SK-N-SH (cell line): Measurements from ENCODE around the gene HMX3. TPM values are rescaled to one million over a fixed set of nuclear protein-coding genes. Genes with fewer than 3 reads are reported as not detected.
A peak's percentile ranks its signal among the peaks of the same experiment; 100 is the strongest.

Source experiments
- CTCF ChIA-PET: fragments of 300-600, 350-600 bp; formaldehyde crosslinking; extraction: SDS; loops from one replicate; lab custom pipeline; 2021; lab: Yijun Ruan, JAX
- POLR2A ChIA-PET: fragments of 350-600 bp; sonication (Branson Sonifier 250); formaldehyde crosslinking; extraction: SDS; loops from one replicate; lab custom pipeline; 2020; ENCODE audit warnings: antibody characterized with exemption, inconsistent platforms; lab: Yijun Ruan, JAX
- DNase-seq: peaks from one replicate; pipeline ENCODE4 v3.0.0; 2012
- H2AFZ ChIP-seq: fragments of 200-600 bp; sonication (generic); 2 replicates; pipeline ENCODE4 v1.8.1; 2016; ENCODE audit warnings: antibody characterized with exemption, mild to moderate bottlenecking, low read depth
- H3F3A ChIP-seq: fragments of 200-600 bp; sonication (generic); replicated peaks from 2 replicates; pipeline ENCODE3; 2016; ENCODE audit warnings: antibody characterized with exemption, mild to moderate bottlenecking; ENCODE audit not compliant: insufficient read depth
- H3K27ac ChIP-seq, 2 experiments: fragments of 200-500 bp in 1 of 2; fragments of 200-600 bp in 1 of 2; sonication (Bioruptor generic) in 1 of 2; sonication (generic), shearing (Covaris generic) in 1 of 2; 2 replicates each; pipeline versions ENCODE4 v1.5.1 to v1.6.1; 2014 to 2016; ENCODE audit warnings: low read depth in 2 of 2, inconsistent platforms in 1 of 2, low read length in 1 of 2, mild to moderate bottlenecking in 1 of 2, mixed read lengths in 1 of 2
- H3K27me3 ChIP-seq: fragments of 200-600 bp; sonication (generic), shearing (Covaris generic); 2 replicates; pipeline ENCODE4 v1.6.1; 2016; ENCODE audit warnings: mixed run types; ENCODE audit not compliant: insufficient read depth
- H3K36me3 ChIP-seq, 2 experiments: fragments of 200-500 bp in 1 of 2; fragments of 200-600 bp in 1 of 2; sonication (Bioruptor generic) in 1 of 2; sonication (generic) in 1 of 2; replicated peaks in 1 of 2; 2 replicates each; pipeline versions ENCODE3 to v1.5.1; 2014 to 2016; ENCODE audit warnings: low read length in 1 of 2, mild to moderate bottlenecking in 1 of 2; ENCODE audit not compliant: insufficient read depth in 2 of 2, control insufficient read depth in 1 of 2
- H3K4me1 ChIP-seq, 2 experiments: fragments of 200-500 bp in 1 of 2; fragments of 200-600 bp in 1 of 2; sonication (Bioruptor generic) in 1 of 2; sonication (generic), shearing (Covaris generic) in 1 of 2; 2 replicates each; pipeline versions ENCODE4 v1.5.1 to v1.6.1; 2014 to 2016; ENCODE audit warnings: low read depth in 1 of 2, low read length in 1 of 2, mixed run types in 1 of 2; ENCODE audit not compliant: insufficient read depth in 2 of 2, control insufficient read depth in 1 of 2
- H3K4me2 ChIP-seq: fragments of 200-600 bp; sonication (generic), shearing (Covaris generic); 2 replicates; pipeline ENCODE4 v1.6.1; 2017; ENCODE audit warnings: mixed run types
- H3K4me3 ChIP-seq, 2 experiments: fragments of 200-500 bp in 1 of 2; fragments of 200-600 bp in 1 of 2; sonication (Bioruptor generic) in 1 of 2; sonication (generic), shearing (Covaris generic) in 1 of 2; 2 replicates each; pipeline versions ENCODE4 v1.5.1 to v1.8.1; 2014 to 2016; ENCODE audit warnings: low read depth in 2 of 2, inconsistent platforms in 1 of 2, low read length in 1 of 2, mild to moderate bottlenecking in 1 of 2, mixed read lengths in 1 of 2, moderate library complexity in 1 of 2
- H3K79me2 ChIP-seq: fragments of 200-600 bp; sonication (generic); 2 replicates; pipeline ENCODE4 v1.8.1; 2017; ENCODE audit warnings: mild to moderate bottlenecking; ENCODE audit not compliant: insufficient read depth
- H3K9ac ChIP-seq: fragments of 200-600 bp; sonication (generic); 2 replicates; pipeline ENCODE4 v1.6.1; 2017; ENCODE audit warnings: mixed run types
- H3K9me2 ChIP-seq: fragments of 200-600 bp; sonication (generic); 2 replicates; pipeline ENCODE4 v1.6.1; 2017; ENCODE audit warnings: mixed run types
- H3K9me3 ChIP-seq: fragments of 200-600 bp; sonication (generic); 2 replicates; pipeline ENCODE4 v1.6.1; 2017; ENCODE audit warnings: mixed run types, mild to moderate bottlenecking, moderate library complexity
- H4K20me1 ChIP-seq: fragments of 200-600 bp; sonication (generic); 2 replicates; pipeline ENCODE4 v1.6.1; 2017; ENCODE audit warnings: mild to moderate bottlenecking, mixed run types; ENCODE audit not compliant: insufficient read depth
- CHD2 ChIP-seq: fragments of 150-350 bp; IDR thresholded peaks from 2 replicates; pipeline ENCODE4 v1.6.1; 2018; ENCODE audit warnings: low read length; ENCODE audit not compliant: partially characterized antibody
- CTCF ChIP-seq: fragments of 200-600 bp; sonication (generic); IDR thresholded peaks from 2 replicates; pipeline ENCODE4 v1.6.1; 2017; ENCODE audit warnings: antibody characterized with exemption, mild to moderate bottlenecking, moderate library complexity
- ELF1 ChIP-seq: IDR thresholded peaks from 2 replicates; pipeline ENCODE4 v1.4.0; 2012
- FOSL2 ChIP-seq: IDR thresholded peaks from 2 replicates; pipeline ENCODE4 v1.4.0; 2012; ENCODE audit warnings: low read depth, mild to moderate bottlenecking, moderate library complexity, borderline replicate concordance
- FOXM1 ChIP-seq: IDR thresholded peaks from 2 replicates; pipeline ENCODE4 v1.4.0; 2012; ENCODE audit warnings: low read depth, mild to moderate bottlenecking
- JUND ChIP-seq: IDR thresholded peaks from 2 replicates; pipeline ENCODE4 v1.4.0; 2012
- MAX ChIP-seq: IDR thresholded peaks from 2 replicates; pipeline ENCODE4 v1.4.0; 2012; ENCODE audit warnings: low read depth
- POLR2AphosphoS5 ChIP-seq: IDR thresholded peaks from 2 replicates; pipeline ENCODE4 v1.6.1; 2012; ENCODE audit warnings: low read depth, low read length
- RCOR1 ChIP-seq: fragments of 150-350 bp; IDR thresholded peaks from 2 replicates; pipeline ENCODE4 v1.6.1; 2017; ENCODE audit warnings: antibody characterized with exemption, low read length
- SIN3A ChIP-seq: IDR thresholded peaks from 2 replicates; pipeline ENCODE4 v1.6.1; 2012; ENCODE audit warnings: low read depth, mild to moderate bottlenecking, low read length, moderate library complexity, borderline replicate concordance
- SMC3 ChIP-seq: IDR thresholded peaks from 2 replicates; pipeline ENCODE4 v1.6.1; 2012; ENCODE audit warnings: low read depth, low read length, improper control_type of control experiment
- YY1 ChIP-seq: IDR thresholded peaks from 2 replicates; pipeline ENCODE4 v1.4.0; 2012; ENCODE audit warnings: low read depth, mild to moderate bottlenecking
- WGBS: methylation state at CpG from one replicate; pipeline ENCODE4 v1.1.6; 2017; ENCODE audit warnings: low lambda C conversion rate; 5-methylcytosine and 5-hydroxymethylcytosine counted together
- polyA plus RNA-seq, 3 experiments: library from polyadenylated mRNA; depleted of rRNA; stranded (reverse); fragments of >200 nt; gene quantifications; 2 replicates each; pipeline ENCODE4 v1.2.3, GENCODE V29; 2012
- TF ChIP-seq, protein P1 (sequence below): IDR thresholded peaks from 2 replicates; pipeline ENCODE4 v1.4.0; 2012; ENCODE audit warnings: low read depth, borderline replicate concordance
- TF ChIP-seq, protein P2 (sequence below): fragments of 150-350 bp; IDR thresholded peaks from 2 replicates; pipeline ENCODE4 v1.6.1; 2017; ENCODE audit warnings: antibody characterized with exemption, low read length, low read depth, borderline replicate concordance

Gene HMX3
- polyA plus RNA-seq, 1 of the 3 experiments (the other 2 are of a cell fraction) = not detected

DNA sequence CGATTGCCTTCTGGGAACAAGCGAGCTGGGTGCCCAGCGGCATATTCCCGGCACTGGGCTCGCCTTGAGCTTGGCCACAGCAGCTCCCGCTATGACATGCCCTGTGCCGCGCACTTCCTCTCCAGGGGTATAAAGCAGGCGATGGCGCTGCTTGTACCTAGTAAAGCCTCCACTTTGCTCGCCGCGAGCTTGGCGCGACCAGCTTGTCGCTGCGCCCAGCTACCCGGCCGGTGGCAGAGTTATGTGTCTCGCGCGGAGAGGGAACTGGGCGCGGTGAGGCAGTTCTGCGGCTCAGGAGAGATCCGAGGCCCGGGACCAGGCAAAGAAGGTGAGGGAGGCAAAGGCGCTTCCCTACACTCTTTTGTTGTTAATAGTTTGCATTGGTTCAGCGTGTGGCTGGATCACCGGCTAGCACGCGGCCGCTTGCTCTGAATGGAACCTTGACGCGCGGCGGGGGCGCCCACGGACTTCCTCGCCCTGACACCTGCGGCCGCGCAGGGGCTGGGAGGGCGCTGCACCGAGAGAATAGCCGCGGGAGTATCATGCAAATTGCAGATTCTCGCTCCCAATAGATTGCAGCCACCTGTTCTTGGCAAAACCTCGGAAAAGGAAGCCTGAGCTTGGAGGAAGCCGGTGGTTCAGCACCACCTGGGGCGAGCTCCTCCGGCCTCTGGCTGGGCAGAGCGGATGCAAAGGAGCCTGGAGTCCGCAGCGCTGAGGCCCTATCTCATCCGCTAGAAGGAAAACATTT, 15.4 kb downstream of the HMX3 start:
- CTCF ChIA-PET = interaction anchor here (0.8 to 2.8 kb wide), 7 partner anchors 11 to 229 kb away, joined by 3 to 22 read pairs (median 5); no protein-coding TSS in a partner anchor
- TF ChIP-seq FOXM1 (no peak), MAX (0 out of 2 replicates have a peak, but pooled peaks have one; percentile 14)
- WGBS = 38% methylated on average over 24 of the region's 56 CpGs

GRCh38 chr10:123151737-123152135, 16.0 kb downstream of the HMX3 start:
- Histone ChIP-seq H3K79me2 (peaks cover 23% of the 10 kb centered on the region), H3K9me2 (no peaks in the 10 kb centered on the region), H3K9me3 (no peaks in the 10 kb centered on the region), H3K27me3 (peaks cover 60% of the 10 kb centered on the region), H3K36me3 (peaks cover 12% of the 10 kb centered on the region in 2 experiments), H3F3A (peaks cover 12% of the 10 kb centered on the region), H3K4me1 (peaks cover 13 to 29% of the 10 kb centered on the region in 2 experiments; a peak in 3 of 4 replicates), H3K4me3 (no peak overlapping the region), H3K4me2 (no peak overlapping the region), H4K20me1 (peaks cover 18% of the 10 kb centered on the region), H3K9ac (no peak overlapping the region), H2AFZ (no peak overlapping the region), H3K27ac (no peak overlapping the region)
- TF ChIP-seq CTCF = no peak
- TF ChIP-seq JUND = no peak
- TF ChIP-seq RCOR1 = no peak
- TF ChIP-seq, protein P1, sequence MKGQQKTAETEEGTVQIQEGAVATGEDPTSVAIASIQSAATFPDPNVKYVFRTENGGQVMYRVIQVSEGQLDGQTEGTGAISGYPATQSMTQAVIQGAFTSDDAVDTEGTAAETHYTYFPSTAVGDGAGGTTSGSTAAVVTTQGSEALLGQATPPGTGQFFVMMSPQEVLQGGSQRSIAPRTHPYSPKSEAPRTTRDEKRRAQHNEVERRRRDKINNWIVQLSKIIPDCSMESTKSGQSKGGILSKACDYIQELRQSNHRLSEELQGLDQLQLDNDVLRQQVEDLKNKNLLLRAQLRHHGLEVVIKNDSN = no peak
- TF ChIP-seq CHD2 = no peak
- TF ChIP-seq ELF1 = no peak
- no peak for TF ChIP-seq FOXM1
- no peak for TF ChIP-seq YY1
- TF ChIP-seq SMC3 = no peak
- no peak for TF ChIP-seq POLR2AphosphoS5
- TF ChIP-seq, protein P2, sequence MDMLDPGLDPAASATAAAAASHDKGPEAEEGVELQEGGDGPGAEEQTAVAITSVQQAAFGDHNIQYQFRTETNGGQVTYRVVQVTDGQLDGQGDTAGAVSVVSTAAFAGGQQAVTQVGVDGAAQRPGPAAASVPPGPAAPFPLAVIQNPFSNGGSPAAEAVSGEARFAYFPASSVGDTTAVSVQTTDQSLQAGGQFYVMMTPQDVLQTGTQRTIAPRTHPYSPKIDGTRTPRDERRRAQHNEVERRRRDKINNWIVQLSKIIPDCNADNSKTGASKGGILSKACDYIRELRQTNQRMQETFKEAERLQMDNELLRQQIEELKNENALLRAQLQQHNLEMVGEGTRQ = no peak
- no peak for TF ChIP-seq FOSL2
- TF ChIP-seq SIN3A = no peak
- POLR2A ChIA-PET = no interaction called here
- CTCF ChIA-PET = interaction anchor here (0.8 to 2.8 kb wide), 4 partner anchors 13 to 229 kb away, joined by 4 to 22 read pairs (median 6); no protein-coding TSS in a partner anchor
- no peak for DNase-seq
- WGBS = 76% methylated on average over 7 of the region's 7 CpGs

More for the DNA sequence above, 15.4 kb downstream of the HMX3 start:
- Histone ChIP-seq H3F3A (peaks cover 6% of the 10 kb centered on the region), H3K79me2 (peaks cover 18% of the 10 kb centered on the region), H3K4me3 (peak overlapping the region in 1 of 2 experiments; percentile 24; a peak in 2 of 4 replicates), H3K36me3 (peaks cover 7 to 9% of the 10 kb centered on the region in 2 experiments), H3K27me3 (peaks cover 66% of the 10 kb centered on the region), H3K9me2 (no peaks in the 10 kb centered on the region), H4K20me1 (peaks cover 12% of the 10 kb centered on the region), H3K4me1 (peaks cover 8 to 33% of the 10 kb centered on the region in 2 experiments; a peak in 3 of 4 replicates), H3K9me3 (no peaks in the 10 kb centered on the region), H2AFZ (0 out of 2 replicates have a peak overlapping the region, but pooled peaks have one; percentile 76), H3K9ac (no peak overlapping the region), H3K4me2 (peak overlapping the region; percentile 67), H3K27ac (no peak overlapping the region)
- POLR2A ChIA-PET = no interaction called here
- peak; percentile 52 for DNase-seq
